GM12878 (cell line): ENCODE measurements around the gene SMPDL3A.

ENCODE experiments used
- ATF3 ChIP-seq: IDR thresholded peaks from 2 replicates; pipeline ENCODE4 v1.6.1; 2011; ENCODE audit warnings: low read depth, mild to moderate bottlenecking, low read length, moderate library complexity, borderline replicate concordance; ENCODE audit errors: extremely low read depth
- BMI1 ChIP-seq: fragments of 450-650 bp; IDR thresholded peaks from 2 replicates; pipeline ENCODE4 v1.6.1; 2016; ENCODE audit warnings: mild to moderate bottlenecking, moderate library complexity, borderline replicate concordance
- CREB1 ChIP-seq: IDR thresholded peaks from 2 replicates; pipeline ENCODE4 v1.6.1; 2012; ENCODE audit warnings: low read depth, mild to moderate bottlenecking, inconsistent platforms
- EZH2 ChIP-seq: IDR thresholded peaks from 2 replicates; pipeline ENCODE4 v1.6.1; 2012; ENCODE audit warnings: low read depth, mild to moderate bottlenecking, control low read depth, inconsistent platforms, low read length, borderline replicate concordance; ENCODE audit not compliant: control insufficient read depth
- FOS ChIP-seq: IDR thresholded peaks from 3 replicates; pipeline ENCODE4 v1.6.1; 2011; ENCODE audit warnings: borderline replicate concordance; ENCODE audit not compliant: insufficient read length; ENCODE audit errors: extremely low read depth
- HDGF ChIP-seq: fragments of 450-650 bp; IDR thresholded peaks from 2 replicates; pipeline ENCODE4 v1.6.1; 2016; ENCODE audit warnings: antibody characterized with exemption
- POLR2A ChIP-seq: IDR thresholded peaks from 2 replicates; pipeline ENCODE4 v1.6.1; 2011; ENCODE audit warnings: low read depth, mild to moderate bottlenecking, low read length
- RB1 ChIP-seq: fragments of 450-650 bp; formaldehyde crosslinking; IDR thresholded peaks from 2 replicates; pipeline ENCODE4 v1.6.1; 2017; ENCODE audit warnings: mild to moderate bottlenecking, borderline replicate concordance
- SMC3 ChIP-seq: IDR thresholded peaks from 2 replicates; pipeline ENCODE4 v1.6.1; 2011; ENCODE audit warnings: low read length, improper control_type of control experiment, borderline replicate concordance
- SUZ12 ChIP-seq: fragments of 200-600 bp; sonication (generic); IDR thresholded peaks from one replicate; pipeline ENCODE4 v1.6.1; 2018; ENCODE audit warnings: antibody characterized with exemption, mild to moderate bottlenecking; ENCODE audit not compliant: unreplicated experiment
- TCF3 ChIP-seq: IDR thresholded peaks from 2 replicates; pipeline ENCODE4 v1.6.1; 2012; ENCODE audit warnings: low read depth, mild to moderate bottlenecking, low read length, borderline replicate concordance; ENCODE audit not compliant: insufficient read depth
- TF ChIP-seq, protein P1 (sequence below), 3 experiments: IDR thresholded peaks in 2 of 3; conservative IDR thresholded peaks in 1 of 3; 2 replicates each; pipeline ENCODE4 v1.5.1; 2011; ENCODE audit warnings: low read depth in 3 of 3, low read length in 3 of 3, mild to moderate bottlenecking in 3 of 3, control low read depth in 2 of 3, moderate library complexity in 2 of 3, inconsistent platforms in 1 of 3, mixed read lengths in 1 of 3; ENCODE audit not compliant: control insufficient read depth in 2 of 3, insufficient read depth in 1 of 3; ENCODE audit errors: extremely low read depth in 1 of 3
- TF ChIP-seq, protein P2 (sequence below): IDR thresholded peaks from 2 replicates; pipeline ENCODE4 v1.6.1; 2012; ENCODE audit warnings: low read depth, low read length, improper control_type of control experiment

DNA sequence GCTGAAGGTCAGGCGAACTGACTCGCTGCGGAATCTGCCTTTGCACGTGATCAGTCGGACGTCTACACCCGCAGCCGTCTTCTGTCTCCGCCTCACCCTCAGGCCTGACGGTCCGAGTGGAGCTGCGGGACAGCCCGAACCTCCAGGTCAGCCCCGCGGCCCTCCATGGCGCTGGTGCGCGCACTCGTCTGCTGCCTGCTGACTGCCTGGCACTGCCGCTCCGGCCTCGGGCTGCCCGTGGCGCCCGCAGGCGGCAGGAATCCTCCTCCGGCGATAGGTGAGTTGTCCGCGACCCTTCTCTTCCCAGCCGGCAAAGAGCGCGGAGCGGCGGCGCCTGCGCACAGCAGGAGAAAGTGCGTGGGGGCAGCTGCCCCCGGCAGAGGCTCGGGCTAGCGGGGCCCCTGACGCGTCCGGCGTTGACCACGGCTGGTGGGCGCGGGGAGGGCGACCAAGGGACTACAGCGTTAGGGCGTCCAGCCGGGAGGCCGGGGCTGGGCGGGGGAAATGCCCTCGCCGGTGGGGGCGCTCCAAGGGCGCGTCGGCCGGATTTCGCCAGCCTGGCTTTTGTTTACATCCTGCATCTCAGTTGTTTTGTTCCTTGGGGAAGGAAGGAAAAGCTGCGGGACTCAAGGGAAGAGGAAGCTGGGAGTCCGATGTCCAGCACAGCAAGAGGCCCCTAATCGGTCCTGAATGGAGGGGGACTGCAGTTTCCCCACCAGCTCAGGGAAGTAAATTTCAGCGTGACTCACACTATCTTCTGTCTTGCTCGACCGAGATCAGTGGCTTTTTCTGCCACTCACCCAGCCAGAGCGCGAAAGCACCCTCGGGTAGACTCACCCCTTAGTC lies at the start of gene SMPDL3A:
- TF ChIP-seq POLR2A, result no peak
- TF ChIP-seq ATF3, result no peak
- TF ChIP-seq, protein P1, sequence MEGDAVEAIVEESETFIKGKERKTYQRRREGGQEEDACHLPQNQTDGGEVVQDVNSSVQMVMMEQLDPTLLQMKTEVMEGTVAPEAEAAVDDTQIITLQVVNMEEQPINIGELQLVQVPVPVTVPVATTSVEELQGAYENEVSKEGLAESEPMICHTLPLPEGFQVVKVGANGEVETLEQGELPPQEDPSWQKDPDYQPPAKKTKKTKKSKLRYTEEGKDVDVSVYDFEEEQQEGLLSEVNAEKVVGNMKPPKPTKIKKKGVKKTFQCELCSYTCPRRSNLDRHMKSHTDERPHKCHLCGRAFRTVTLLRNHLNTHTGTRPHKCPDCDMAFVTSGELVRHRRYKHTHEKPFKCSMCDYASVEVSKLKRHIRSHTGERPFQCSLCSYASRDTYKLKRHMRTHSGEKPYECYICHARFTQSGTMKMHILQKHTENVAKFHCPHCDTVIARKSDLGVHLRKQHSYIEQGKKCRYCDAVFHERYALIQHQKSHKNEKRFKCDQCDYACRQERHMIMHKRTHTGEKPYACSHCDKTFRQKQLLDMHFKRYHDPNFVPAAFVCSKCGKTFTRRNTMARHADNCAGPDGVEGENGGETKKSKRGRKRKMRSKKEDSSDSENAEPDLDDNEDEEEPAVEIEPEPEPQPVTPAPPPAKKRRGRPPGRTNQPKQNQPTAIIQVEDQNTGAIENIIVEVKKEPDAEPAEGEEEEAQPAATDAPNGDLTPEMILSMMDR (IDR thresholded peaks at IDR 0.05 in 2 of 3, conservative IDR thresholded peaks at IDR 0.05 in 1 of 3; ENCODE audit: control insufficient read depth in 2 of 3, extremely low read depth in 1 of 3, insufficient read depth in 1 of 3, low read depth in 3 of 3, low read length in 3 of 3), result peak; percentile 3 to 38 (median 19); a peak in 2 of 6 replicates
- TF ChIP-seq, protein P2, sequence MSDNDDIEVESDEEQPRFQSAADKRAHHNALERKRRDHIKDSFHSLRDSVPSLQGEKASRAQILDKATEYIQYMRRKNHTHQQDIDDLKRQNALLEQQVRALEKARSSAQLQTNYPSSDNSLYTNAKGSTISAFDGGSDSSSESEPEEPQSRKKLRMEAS, result no peak
- no peak for TF ChIP-seq EZH2
- TF ChIP-seq SUZ12, result peak; percentile 49
- no peak for TF ChIP-seq HDGF
- TF ChIP-seq CREB1, result no peak
- TF ChIP-seq FOS, result no peak
- no peak for TF ChIP-seq SMC3
- TF ChIP-seq BMI1, result no peak
- no peak for TF ChIP-seq RB1
- no peak for TF ChIP-seq TCF3
